SKM-1 treated with dmso at 0.1 percent for 144 hours (cell line): ENCODE results near the gene CDC23.
"Not testable (repeated sequence)": the region's sequence is repeated elsewhere in the genome, so short reads cannot be mapped to it uniquely, and the experiment has no call there.

Experiments used
- DNase-seq: peaks from one replicate; lab custom pipeline; 2025; ENCODE audit not compliant: unreplicated experiment; lab: John Stamatoyannopoulos, UW

Gene CDC23

DNA sequence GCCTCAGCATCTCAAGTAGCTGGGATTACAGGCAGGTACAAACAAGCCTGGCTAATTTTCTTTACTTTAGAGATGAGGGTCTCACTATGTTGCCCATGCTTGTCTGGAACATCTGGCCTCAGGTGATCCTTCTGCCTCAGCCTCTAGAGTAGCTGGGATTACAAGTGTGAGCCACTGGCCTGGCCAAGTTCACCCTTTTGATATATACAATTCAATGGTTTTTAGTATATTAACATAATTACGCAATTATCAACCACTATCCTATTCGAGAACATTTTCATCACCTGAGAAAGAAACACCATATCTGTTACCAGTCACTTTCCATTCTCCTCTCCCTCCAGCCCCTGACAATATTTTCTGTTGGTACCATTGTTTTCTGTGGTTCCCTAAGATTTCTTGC is 3.7 kb upstream of the CDC23 start:
- DNase-seq: no peak

DNA sequence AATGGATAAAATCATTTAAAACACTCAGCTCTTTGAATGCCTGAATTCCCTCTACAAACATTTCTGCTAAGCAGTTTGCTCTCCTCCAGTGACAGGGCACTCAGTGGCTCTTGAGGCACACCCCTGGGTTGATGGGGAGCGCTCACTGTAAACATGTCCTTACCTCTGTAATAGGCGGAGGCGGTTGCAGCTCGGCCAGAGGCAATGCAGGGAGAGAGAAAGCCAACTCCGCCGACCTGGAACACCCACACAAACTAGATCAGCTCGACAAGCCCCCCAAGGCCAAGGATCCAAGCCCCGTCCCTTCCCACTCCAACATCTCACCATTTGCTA is 329 bp downstream of the CDC23 start:
- no peak for DNase-seq

DNA sequence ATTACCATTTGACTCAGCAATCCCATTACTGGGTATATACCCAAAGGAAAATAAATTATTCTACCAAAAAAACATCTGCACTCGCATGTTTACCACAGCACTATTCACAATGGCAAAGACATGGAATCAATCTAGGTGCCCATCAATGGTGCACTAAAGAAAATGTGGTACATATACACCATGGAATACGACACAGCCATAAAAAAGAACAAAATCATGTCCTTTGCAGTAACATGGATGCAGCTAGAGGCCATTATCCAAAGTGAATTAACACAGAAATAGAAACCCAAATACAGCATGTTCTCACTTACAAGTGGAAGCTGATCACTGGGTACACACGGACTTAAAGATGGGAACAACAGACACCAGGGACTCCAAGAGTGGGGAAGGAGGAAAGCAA is 2.1 kb downstream of the CDC23 start:
- no peak for DNase-seq

DNA sequence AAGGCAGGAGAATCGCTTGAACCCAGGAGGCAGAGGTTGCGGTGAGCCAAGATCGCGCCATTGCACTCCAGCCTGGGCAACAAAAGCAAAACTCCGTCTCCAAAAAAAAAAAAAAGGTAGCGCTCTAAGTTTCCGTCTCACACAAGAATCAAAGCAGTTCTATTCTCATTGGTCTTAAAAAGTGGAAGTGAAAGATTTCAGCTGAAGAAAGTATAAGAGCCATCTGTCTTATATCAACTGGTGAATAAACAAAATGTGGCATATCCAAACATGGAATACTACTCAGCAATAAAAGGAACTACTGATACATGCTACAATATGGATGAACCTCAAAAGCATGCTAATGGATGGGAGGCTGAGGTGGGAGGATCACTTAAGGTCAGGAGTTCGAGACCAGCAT is 19.3 kb downstream of the CDC23 start:
- DNase-seq: not testable (repeated sequence)

DNA sequence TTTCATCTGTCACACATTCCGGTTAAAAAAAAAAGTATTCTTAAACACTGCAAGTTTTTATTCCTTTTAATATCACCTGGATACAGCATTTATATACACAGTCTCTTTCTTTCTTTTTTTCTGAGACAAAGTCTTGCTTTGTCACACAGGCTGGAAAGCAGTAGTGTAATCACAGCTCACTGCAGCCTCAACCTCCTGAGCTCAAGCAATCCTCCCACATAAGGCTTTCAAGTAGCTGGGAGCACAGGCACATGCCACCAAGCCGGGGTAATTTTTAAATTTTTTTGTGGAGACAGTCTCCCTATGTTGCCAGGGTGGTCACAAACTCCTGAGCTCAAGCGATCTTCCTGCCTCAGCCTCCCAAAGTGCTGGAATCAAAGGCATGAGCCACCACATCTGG is 20.3 kb downstream of the CDC23 start:
- DNase-seq: no peak

DNA sequence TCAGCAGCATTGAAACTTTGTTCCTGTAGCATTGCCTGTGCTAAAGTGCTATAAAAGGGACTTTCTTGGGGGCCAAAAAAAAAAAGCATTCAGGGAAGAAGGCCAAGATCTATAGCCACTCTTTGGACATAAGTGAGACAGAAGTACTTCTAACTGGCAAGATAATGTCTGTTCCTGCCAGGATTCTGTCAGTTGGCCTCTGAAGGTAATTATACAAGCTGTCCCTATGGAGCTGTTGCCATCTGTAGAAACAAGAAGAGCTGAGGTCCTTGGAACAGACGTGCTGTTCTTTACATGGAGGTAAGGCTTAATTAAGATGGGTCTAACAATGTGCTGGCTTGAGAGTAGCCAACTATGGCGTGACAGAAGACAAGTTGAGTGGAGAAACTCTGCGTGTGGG is 24.5 kb downstream of the CDC23 start:
- no peak for DNase-seq

DNA sequence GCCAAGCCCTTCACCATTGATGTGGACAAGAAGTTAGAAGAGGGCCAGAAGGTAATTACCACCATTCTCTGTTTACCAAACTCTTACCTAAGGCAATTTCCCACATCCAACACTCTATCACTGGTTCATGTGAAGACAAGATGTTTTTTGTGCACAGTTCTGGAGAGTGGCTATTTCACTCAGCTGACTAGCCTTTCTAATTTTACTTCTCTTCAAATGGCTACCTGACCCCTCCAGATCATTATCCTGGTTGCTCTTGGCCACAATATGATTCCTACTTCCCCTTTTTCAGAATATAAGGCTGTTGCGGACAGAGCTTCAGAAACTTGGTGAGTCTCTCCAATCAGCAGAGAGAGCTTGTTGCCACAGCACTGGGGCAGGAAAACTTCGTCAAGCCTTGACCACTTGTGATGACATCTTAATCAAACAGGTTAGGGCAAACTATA is 27.1 kb downstream of the CDC23 start:
- DNase-seq: peak; percentile 89

DNA sequence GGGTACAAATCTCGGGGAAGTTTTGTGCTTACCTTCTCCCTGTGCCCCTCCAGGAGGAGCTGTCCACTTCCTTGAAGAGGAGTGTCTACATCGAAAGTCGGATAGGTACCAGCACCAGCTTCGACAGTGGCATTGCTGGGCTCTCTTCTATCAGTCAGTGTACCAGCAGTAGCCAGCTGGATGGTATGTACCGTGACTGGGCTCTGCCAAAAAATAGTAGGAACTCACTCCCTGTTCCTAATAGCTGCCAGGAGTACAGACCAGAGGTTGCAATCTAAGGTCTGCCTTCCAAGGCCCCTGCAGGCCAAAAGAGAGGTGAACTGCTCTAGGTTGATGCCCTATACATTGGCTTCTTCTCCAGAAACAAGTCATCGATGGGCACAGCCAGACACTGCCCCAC is 30.3 kb downstream of the CDC23 start:
- DNase-seq: no peak

DNA sequence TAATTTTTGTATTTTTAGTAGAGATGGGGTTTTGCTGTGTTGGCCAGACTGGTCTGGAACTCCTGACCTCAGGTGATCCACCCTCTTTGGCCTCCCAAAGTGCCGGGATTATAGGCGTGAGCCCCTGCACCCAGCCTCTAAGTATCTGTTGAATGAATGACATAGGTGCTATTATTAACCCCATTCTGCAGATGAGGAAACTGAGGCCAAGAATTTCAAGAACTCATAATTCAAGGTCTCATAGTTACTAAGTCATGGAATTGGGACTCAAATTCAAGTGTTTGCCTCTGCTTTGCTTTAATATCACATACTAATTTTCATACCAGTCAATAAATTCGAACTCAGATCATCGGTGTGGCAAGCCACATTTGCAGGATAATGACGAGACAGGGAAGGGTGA is 32.3 kb downstream of the CDC23 start:
- no peak for DNase-seq

DNA sequence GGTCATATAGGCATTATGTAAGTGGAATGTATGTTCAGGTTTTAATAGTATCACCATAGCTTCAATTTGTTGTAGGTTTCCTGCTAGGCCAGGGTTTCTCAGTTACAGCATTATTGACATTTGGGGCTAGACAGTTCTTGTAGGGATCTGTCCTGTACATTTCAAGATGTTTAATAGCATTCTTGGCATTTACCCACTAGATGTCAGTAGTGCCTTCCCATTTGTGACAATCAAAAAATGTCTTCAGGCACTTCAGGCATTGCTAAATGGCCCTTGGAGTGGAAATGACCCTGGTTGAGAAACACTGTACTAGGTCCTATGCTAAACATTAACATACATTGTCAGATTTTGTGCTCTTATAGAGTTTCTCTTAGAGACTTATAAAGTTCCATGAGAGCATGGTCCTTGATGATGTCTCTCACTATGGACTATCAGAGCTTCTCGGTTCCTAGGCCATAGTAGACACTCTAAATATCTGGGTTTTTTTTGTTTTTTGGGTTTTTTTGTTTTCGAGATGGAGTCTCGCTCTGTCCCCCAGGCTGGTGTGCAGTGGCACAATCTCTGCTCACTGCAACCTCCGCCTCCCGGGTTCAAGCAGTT is 32.8 kb downstream of the CDC23 start:
- DNase-seq: peak; percentile 89

DNA sequence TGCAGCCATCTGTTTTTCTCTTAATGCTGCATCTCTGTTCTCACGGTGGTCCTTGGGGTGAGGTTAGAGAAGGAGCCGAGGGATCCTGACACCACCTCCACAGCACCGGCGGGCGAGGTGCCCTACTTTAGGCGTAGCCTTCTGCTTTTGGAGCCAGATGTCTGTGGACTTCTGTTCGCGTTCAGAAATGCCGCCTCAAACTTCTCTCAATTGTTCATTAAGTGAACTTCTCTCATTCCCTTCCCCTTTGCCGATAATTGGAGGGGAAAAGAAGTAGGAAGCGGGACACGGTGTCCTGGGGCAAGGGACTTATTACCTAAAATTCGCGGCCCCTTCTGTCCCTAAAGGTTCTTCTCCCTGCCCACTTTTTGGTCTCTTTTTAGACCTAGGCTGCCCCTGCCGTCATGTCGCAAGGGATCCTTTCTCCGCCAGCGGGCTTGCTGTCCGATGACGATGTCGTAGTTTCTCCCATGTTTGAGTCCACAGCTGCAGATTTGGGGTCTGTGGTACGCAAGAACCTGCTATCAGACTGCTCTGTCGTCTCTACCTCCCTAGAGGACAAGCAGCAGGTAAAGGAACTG is 33.8 kb downstream of the CDC23 start:
- peak; percentile 43 for DNase-seq

DNA sequence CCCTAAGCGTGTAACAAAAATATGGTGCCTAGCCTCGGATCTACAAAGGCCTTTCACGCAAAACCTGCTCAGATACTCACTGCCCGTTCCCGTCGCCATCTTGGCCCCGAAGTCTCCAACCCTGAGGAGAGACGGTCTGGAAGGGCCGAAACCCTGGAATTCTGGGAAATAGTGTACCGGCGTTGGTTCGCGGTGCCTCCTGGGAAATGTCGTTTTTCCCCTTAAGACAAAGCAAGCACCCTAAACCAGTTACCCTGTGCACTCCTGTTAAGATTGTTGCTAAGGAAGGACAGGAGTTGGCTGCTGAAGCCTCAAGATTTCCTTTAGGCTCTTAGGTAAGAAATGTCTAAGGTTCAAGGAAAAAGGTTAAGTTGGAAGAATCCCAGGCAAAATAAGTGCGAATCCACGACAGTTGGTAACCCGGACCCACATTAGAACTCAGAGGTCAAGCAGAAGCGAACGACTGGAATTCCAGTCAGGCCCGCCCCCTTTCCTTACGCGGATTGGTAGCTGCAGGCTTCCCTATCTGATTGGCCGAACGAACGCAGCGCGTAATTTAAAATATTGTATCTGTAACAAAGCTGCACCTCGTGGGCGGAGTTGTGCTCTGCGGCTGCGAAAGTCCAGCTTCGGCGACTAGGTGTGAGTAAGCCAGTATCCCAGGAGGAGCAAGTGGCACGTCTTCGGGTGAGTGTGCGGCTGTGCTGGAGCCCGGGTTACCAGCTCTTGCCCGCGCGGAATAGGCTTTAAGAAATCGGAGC is 34.4 kb downstream of the CDC23 start, which contains the start of the genes BRD8 and KIF20A:
BRD8 (minus strand) TSS at position 115 of the 761 bp plus-strand sequence; CDS start at position 99, 16 bp downstream.
KIF20A (plus strand) TSS at position 597 of the 761 bp plus-strand sequence. CDS start 569 bp downstream, outside the sequence.
- peak; percentile 99 for DNase-seq

DNA sequence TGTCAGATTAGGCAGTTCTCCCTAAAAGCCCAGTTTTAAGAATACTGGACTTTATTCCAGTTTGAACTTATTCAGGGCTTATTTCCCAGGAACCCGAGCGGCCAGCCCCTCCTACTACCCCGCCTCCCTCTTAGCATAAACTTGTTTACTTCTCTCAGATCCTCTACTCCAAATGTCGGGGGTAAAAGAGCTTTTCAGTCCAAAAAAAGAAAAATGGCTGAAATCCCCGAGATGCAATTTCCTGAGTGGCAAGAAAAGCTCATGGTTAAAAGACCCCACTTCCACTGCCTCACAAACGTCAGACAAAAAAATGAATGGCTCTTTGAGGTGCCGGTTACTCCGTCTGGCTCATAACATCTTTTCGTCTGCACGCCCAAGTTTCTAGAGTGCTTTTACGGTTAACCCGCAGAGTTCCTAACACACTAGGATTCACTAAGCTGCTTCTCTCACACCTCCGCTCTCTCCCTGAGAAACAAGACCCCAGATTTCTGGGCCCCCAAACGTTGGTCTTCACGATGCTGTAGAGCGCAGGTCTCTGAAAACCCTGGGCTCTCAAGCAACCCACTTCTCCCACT is 35.1 kb downstream of the CDC23 start:
- DNase-seq: peak; percentile 7

DNA sequence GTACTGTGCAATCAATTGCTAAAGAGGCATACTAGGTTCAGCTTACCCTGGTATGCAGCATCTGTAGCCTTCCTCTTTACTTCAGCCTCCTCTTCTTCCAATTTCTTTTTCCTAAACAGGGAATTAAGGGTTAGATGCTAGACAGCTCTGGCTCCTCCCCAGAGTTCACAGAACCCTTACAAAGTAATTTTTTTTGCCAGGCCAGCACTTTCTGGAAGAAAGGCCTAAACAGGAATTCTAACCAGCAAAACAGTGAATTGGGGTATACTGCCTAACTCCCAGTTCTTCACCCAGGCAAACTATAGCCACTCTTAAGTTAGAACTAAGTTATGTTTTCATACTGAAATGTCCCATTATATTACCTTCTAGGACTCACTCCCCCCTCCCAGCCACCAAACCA is 42.8 kb downstream of the CDC23 start:
- DNase-seq: no peak

DNA sequence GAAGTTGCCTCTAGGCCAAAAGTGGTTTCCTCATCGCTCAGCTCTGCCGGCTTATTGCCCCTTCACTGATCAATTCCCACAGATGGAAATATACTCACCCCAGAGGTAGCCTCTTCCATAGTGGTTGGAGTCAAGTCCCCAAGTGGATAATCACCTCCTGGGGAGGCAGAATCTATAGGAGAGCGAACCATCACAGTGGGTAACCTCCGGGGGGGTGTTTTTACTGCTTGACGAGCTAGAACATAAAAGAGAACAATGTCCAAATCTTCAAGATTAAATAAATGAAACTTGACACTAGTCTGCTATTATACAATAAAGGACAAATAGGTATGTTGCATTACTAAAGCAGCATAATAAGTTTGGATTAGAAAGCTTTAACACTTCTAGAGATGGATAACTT is 44.0 kb downstream of the CDC23 start:
- no peak for DNase-seq

DNA sequence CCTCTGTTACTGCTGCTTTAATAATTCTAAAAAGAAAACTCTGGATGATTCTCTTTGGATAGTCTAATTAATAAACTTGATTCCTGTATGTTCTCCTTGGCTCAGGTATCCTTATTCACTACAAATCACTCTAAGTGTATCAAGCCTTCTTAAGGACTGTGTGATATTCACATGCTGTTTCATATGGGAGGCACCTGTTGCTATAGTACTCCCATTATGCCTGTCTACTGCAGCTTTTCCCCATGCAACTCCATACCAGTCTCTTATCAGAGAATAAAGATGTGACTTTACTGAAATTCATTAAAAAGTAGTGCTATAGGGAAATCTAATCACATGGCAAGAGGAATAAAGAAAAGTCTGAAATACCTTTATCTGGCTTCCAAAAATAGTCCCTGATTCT is 49.4 kb downstream of the CDC23 start:
- DNase-seq: no peak

DNA sequence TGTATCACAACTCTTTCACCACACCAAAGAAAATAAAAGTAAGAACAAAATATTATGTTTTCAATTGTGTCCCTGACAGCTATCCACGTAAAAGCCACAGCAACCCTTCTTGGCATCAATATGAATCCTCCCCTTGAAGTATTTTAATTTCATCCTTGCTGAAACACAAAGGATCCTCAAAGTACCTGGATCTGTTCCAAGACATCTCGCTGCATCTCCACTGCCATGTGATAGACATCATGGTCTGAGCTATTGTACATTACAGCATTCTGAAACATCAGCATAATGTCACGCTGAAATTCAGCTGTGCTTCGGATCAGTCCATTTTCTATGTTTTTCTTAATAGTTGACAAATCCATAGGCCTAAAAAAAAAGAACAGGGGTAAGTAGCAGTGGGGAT is 52.4 kb downstream of the CDC23 start:
- no peak for DNase-seq

DNA sequence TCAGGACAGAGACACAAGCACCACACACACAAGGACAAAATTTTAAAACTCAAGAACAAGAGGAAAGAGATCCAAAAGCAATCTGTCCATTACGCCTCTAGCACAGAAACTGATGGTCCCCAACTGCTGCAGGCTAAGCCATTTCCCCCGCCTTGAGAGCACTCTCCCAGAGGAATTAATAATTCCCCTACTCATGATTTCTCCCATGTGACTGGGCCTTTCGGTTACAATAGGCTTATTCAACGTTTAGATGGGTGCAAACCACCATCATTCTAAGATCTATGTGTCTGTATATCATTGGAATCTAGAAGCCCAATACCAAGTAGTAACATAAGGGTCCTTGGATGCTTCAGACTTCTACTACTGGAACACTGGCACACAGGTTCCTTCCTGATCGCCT is 53.5 kb downstream of the CDC23 start:
- DNase-seq: no peak

DNA sequence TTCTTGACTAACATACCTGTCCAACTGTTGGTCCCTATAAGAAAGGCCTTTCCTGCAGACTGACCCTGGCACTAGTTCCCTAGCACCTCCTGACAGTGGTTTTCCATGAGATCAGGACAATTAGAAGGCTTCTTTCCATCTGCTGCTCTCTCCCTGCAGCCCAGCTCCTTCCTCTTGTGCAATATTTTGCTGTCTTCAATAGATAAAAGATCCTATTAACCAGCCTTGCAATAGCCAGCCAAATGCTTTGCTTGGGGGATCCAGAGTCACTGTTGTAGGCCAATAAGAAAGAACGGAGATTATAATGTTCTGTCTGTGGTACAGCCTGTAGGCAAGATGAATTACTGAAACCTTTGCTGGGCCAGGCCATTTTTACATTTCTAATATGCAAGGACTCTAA is 55.5 kb downstream of the CDC23 start:
- no peak for DNase-seq

DNA sequence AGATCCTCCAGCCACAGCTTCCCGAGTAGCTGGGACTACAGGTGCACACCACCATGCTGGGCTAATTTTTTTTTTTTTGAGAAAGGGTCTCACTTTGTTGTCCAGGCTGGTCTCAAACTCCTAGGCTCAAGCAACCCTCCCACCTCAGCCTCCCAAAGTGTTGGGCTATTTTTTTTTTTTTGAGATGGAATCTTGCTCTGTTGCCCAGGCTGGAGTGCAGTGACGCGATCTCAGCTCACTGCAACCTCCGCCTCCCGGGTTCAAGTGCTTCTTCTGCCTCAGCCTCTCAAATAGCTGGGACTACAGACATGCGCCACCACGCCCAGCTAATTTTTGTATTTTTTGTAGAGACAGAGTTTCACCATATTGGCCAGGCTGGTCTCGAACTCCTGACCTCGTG is 57.1 kb downstream of the CDC23 start:
- DNase-seq: not testable (repeated sequence)

DNA sequence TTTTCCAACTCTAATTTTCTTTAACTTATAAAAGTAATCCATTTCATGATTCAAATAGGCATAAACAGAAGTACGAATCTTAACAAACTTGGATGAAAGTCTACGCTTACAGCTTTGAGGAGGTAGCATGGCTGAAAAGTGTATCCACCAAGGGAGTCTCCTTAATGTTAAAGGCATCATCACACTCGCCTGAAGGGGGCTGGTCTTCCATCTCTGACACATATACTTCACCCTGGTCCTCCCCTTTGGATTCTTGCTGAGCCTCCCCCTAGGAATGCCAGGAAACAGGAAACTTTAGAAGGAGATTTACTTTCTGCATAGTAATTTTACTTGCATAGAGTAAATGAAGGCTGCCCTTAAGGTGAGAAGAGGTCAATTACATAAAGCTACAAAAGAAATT is 63.6 kb downstream of the CDC23 start:
- DNase-seq: no peak

DNA sequence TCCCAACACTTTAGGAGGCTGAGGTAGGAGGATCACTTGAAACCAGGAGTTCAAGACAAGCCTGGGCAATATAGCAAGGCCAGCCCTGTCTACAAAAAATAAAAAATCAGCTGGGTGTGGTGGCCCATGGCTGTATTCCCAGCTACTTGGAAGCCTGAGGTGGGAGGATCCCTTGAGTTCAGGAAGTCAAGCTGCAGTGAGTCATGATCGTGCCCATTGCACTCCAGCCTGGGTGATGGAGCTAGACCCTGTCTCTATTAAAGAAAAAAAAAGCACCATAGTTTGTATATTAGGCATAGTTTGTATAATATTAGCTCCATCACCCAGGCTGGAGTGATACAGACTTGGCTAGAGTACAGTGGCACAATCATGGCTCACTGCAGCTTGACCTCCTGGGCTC is 64.3 kb downstream of the CDC23 start:
- DNase-seq: no peak
